D721Med (cell line): ENCODE data around the gene COX7A2L.

Experiments used
- DNase-seq: peaks from one replicate; pipeline ENCODE4 v3.0.0; 2011; ENCODE audit warnings: low spot score; ENCODE audit not compliant: insufficient read length
- FAIRE-seq: peaks from 2 replicates; lab custom pipeline; 2011; peaks lifted over from hg19 to GRCh38; lab: Jason Lieb, UNC
- TF ChIP-seq, protein P1 (sequence below): IDR thresholded peaks from 2 replicates; pipeline ENCODE4 v1.5.1; 2012; ENCODE audit warnings: mild to moderate bottlenecking, control low read depth; ENCODE audit not compliant: insufficient read depth; ENCODE audit errors: missing control alignments

The COX7A2L gene

DNA sequence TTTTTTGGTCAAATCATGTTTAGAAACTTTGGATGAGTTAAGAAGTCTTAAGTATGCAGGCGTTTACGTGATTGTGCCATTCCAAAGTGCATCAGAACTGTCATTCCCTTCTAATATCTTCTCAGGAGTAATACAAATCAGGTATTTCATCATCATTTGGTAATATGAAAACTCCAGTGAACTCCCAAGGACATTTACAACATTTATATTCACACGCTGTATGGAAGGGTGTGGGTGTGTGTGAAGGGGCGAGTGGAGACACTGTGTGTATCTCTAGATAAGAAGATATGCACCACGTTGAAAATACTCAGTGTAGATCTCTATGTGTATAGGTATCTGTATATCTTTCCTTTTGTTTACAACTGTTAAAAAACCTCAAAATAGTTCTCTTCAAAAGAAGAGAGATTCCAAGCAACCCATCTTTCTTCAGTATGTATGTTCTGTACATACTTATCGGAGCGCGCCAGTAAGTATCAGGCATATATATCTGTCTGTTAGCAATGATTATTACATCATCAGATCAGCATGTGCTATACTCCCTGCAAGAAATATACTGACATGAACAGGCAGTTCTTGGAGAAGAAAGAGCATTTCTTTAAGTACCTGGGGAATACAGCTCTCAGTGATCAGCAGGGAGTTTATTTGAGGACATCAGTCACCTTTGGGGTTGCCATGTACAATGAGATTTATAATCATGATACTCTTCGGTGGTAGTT, 29.3 kb downstream of the COX7A2L start:
- TF ChIP-seq, protein P1, sequence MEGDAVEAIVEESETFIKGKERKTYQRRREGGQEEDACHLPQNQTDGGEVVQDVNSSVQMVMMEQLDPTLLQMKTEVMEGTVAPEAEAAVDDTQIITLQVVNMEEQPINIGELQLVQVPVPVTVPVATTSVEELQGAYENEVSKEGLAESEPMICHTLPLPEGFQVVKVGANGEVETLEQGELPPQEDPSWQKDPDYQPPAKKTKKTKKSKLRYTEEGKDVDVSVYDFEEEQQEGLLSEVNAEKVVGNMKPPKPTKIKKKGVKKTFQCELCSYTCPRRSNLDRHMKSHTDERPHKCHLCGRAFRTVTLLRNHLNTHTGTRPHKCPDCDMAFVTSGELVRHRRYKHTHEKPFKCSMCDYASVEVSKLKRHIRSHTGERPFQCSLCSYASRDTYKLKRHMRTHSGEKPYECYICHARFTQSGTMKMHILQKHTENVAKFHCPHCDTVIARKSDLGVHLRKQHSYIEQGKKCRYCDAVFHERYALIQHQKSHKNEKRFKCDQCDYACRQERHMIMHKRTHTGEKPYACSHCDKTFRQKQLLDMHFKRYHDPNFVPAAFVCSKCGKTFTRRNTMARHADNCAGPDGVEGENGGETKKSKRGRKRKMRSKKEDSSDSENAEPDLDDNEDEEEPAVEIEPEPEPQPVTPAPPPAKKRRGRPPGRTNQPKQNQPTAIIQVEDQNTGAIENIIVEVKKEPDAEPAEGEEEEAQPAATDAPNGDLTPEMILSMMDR: no peak
- FAIRE-seq (no peak), DNase-seq (no peak)

GRCh38 chr2:42329736-42330135, 31.3 kb downstream of the COX7A2L start:
- TF ChIP-seq, protein P1: no peak
- DNase-seq (no peak), FAIRE-seq (no peak)

- TF ChIP-seq, protein P1: no peak
- FAIRE-seq: no peak
Observed at GRCh38 chr2:42328923-42329322, 32.1 kb downstream of the COX7A2L start.

DNA sequence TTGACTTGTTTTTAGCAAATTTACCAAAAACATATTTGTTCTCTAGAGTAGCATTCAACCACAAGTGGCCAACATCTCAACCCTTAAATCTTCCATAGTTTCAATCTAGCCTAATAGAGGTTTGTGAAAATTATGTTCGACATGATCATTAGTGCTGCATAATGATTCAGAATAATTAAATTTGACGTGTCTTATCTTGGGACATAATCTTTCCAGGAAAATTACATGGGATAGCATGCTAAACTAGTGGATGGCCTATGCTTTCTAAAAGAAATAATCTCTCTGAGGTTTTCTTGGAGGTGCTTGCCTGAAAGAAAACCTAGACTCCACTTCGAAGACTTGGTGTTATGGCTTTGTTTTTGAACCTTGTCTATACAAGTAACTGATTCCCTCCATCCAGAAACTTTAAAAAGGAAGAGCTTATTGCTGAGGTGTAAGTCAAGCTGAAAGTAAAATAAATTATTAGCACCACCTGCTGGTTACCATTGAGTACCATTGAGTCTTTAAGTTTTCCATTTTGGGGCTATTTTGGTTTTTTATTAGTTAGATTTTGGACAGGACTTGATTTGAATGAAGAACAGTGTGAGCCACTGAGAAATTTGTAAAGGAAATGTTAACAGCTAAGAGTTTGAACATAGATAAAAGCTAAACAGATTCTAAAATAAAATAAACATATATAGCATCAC, 32.7 kb downstream of the COX7A2L start:
- TF ChIP-seq, protein P1: peak; percentile 44
- DNase-seq: no peak
- FAIRE-seq: no peak

More at GRCh38 chr2:42328923-42329322, 32.1 kb downstream of the COX7A2L start:
- DNase-seq: no peak

DNA sequence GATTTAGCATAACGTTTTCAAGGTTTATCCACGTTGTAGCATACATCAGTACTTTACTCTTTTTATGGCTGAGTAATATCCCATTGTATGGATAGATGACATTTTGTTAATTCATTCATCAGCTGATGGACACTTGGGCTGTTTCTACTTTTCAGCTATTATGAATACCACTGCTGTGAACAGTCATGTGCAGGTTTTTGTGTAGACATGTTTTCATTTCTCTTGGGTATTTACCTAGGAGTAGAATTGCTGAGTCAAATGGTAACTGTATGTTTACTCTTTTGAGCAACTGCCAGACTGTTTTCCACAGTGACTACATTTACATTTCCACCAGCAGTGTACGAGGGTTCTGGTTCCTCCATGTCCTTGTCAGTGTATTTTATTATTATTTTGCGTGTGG, 33.9 kb downstream of the COX7A2L start:
- DNase-seq (no peak), FAIRE-seq (no peak)
- TF ChIP-seq, protein P1: no peak

DNA sequence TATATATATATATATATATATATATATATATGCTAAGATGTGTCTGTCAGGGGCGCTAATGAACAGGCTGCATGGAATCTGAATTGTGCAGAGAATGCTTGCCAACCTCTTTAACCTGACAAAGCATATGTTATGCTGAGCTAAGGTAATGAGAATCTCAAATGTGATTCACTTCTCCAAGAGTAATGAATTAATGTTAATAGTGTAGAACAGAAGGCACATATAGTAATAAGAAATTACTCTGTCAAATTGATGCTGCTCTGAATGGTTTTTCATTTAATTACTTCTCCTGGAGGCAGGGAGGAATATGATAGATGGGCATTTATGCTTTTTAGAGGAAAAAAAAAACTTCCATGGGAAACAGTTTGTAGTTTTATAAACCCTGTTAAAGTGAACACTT, 35.4 kb downstream of the COX7A2L start:
- DNase-seq (no peak), FAIRE-seq (no peak)
- TF ChIP-seq, protein P1: no peak

GRCh38 chr2:42324949-42325348, 36.1 kb downstream of the COX7A2L start:
- FAIRE-seq (no peak), DNase-seq (no peak)
- TF ChIP-seq, protein P1: no peak
